Stimulated activated naive CD4-positive, alpha-beta T cell treated with Interleukin-2 at 50 U/mL for 16 hours (primary cell): ENCODE results near the gene MAMDC4.

Source experiments
- DNase-seq: peaks from one replicate; lab custom pipeline; 2025; lab: John Stamatoyannopoulos, UW

Gene MAMDC4

GRCh38 chr9:136849960-136850865 is 1.9 kb upstream of the MAMDC4 start:
- no peak for DNase-seq

GRCh38 chr9:136850866-136851775 is 1.0 kb upstream of the MAMDC4 start:
- DNase-seq = no peak

GRCh38 chr9:136852664-136853595 is 784 bp downstream of the MAMDC4 start:
- no peak for DNase-seq

- no peak for DNase-seq
These were observed 1.5 kb downstream of the MAMDC4 start for GRCh38 chr9:136853596-136854112.

DNA sequence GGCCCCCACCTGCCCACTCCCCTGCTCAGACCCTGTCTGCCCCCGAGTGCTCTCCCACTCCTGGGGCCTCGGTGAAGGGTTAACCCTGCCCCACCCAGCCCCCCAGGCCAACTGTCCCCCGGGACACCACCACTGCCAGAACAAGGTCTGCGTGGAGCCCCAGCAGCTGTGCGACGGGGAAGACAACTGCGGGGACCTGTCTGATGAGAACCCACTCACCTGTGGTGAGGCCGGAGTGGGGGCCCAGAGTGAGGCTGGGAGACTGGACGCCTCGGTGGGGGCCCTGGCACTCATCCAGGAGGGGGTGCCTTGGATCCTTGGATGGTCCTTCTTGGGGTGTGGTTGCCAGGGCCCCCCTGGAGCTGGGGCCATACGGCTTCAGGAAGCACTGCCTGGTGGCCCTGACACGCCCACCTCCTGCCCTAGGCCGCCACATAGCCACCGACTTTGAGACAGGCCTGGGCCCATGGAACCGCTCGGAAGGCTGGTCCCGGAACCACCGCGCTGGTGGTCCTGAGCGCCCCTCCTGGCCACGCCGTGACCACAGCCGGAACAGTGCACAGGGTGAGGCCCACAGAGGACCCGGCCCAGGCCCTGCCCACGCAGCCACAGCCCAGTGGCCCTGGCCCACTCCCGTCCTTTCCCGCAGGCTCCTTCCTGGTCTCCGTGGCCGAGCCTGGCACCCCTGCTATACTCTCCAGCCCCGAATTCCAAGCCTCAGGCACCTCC is 2.1 kb downstream of the MAMDC4 start:
- no peak for DNase-seq

DNA sequence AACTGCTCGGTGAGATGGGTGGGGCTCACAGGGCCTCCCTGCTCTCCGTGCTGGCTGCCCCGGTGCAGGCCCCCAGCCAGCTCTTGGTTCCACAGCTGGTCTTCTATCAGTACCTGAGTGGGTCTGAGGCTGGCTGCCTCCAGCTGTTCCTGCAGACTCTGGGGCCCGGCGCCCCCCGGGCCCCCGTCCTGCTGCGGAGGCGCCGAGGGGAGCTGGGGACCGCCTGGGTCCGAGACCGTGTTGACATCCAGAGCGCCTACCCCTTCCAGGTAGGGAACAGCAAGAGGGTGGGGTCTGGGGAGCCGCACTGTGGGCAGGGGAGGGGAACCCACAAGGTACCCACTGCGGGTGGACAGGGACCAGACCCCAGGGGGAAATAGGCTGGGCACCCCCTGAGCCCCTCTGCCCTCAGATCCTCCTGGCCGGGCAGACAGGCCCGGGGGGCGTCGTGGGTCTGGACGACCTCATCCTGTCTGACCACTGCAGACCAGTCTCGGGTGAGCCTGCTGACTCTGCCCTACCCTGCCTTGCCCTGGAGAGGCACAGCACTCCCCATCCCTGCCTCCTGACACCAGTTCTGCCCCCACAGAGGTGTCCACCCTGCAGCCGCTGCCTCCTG is 2.8 kb downstream of the MAMDC4 start:
- no peak for DNase-seq

- no peak for DNase-seq
These were observed 3.4 kb downstream of the MAMDC4 start for GRCh38 chr9:136855461-136856078.

DNA sequence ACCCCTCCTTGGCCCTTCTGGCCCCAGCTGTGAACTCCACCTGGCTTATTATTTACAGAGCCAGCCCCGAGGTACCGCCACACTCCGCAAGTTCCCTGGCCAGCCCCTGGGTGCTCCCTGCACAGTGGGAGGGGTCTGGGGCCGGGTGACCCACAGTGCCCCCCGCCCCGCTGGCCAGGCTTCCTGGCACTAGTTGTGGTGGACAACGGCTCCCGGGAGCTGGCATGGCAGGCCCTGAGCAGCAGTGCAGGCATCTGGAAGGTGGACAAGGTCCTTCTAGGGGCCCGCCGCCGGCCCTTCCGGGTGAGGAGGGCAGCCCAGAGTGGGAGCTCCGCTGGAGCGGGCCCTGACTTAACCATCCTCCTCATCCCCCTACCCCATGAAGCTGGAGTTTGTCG is 3.9 kb downstream of the MAMDC4 start:
- DNase-seq = no peak

GRCh38 chr9:136856541-136857141 is 4.5 kb downstream of the MAMDC4 start:
- no peak for DNase-seq

DNA sequence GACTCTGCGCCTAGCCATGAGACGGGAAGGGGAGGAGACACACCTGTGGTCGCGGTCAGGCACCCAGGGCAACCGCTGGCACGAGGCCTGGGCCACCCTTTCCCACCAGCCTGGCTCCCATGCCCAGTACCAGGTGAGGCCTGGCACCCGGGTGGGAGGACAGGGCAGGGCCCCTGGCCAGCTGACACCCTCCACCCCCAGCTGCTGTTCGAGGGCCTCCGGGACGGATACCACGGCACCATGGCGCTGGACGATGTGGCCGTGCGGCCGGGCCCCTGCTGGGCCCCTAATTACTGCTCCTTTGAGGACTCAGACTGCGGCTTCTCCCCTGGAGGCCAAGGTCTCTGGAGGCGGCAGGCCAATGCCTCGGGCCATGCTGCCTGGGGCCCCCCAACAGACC is 5.0 kb downstream of the MAMDC4 start:
- DNase-seq = no peak

- DNase-seq = no peak
These were observed 5.7 kb downstream of the MAMDC4 start for GRCh38 chr9:136857581-136858412.

DNA sequence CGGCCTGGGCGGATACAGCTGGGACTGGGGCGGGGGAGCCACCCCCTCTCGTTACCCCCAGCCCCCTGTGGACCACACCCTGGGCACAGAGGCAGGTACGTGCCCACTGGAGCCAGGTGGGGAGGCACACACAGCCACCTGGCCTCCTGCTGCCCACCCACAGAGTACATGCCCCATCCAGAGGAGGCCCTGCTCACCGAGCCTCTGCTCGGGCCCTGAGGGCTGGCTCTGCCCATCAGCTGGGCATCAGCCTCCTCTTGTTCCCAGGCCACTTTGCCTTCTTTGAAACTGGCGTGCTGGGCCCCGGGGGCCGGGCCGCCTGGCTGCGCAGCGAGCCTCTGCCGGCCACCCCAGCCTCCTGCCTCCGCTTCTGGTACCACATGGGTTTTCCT is 6.3 kb downstream of the MAMDC4 start:
- no peak for DNase-seq

- DNase-seq = no peak
These were observed 7.0 kb downstream of the MAMDC4 start for GRCh38 chr9:136858844-136859757.

- no peak for DNase-seq
These were observed 8.4 kb downstream of the MAMDC4 start for GRCh38 chr9:136860529-136860928.

- DNase-seq = no peak
These were observed 9.1 kb downstream of the MAMDC4 start for GRCh38 chr9:136860933-136861873.

- DNase-seq = no peak
These were observed 9.8 kb downstream of the MAMDC4 start for GRCh38 chr9:136861874-136862457.
